H54 (cell line): ENCODE results near the gene FGF1.
A peak's percentile ranks its signal among the peaks of the same experiment; 100 is the strongest.

ENCODE experiments used
- DNase-seq: peaks from one replicate; pipeline ENCODE4 v3.0.0; 2011; ENCODE audit warnings: low spot score, mixed read lengths; ENCODE audit not compliant: insufficient read length
- FAIRE-seq: peaks from 3 replicates; lab custom pipeline; 2011; peaks lifted over from hg19 to GRCh38; lab: Jason Lieb, UNC
- POLR2A ChIP-seq: IDR thresholded peaks from 2 replicates; pipeline ENCODE4 v1.6.1; 2011; ENCODE audit warnings: low read depth, mild to moderate bottlenecking, low read length

FGF1 gene

DNA sequence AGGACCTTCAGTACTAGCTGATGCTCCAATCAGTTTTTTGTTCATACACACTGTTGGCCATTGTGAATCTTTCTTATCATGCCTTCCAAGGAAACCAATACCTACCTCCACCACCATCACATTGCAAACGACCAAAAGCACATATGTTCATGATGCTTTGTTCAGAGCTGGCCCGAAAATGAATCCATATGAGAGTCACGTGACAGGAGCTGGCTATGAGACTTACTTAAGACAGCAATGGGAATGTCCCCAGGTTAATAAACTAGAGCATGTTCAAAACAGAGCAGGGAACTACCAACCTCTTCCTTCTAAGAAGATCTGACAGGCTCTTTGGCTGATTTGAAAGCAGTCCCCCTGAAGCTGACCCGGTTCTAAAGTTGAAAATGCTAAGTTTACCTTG, 93.5 kb downstream of the FGF1 start:
- no peak for FAIRE-seq
- no peak for TF ChIP-seq POLR2A
- DNase-seq, result no peak

- no peak for TF ChIP-seq POLR2A
These were observed 95.2 kb downstream of the FGF1 start for GRCh38 chr5:142590451-142591231.

DNA sequence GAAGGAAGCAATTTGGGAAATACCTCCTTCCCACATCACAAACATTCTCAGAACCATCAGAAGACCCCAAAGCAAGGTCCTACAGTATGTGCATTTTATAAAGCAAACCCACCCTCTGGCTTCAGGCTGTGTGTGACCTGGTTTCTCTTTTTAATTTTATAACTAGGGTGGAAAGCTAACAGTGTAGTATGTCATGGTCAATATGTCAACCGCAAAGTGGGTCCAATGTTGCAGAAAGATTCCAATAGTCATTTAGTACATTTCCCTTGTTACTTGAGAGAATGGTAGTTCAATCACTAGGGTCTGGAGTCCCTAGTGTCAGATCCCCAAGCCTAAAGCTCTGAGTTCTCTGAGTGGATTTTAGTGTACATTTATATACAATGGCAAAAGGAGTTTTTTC, 96.2 kb downstream of the FGF1 start:
- DNase-seq (no peak), FAIRE-seq (no peak)
- no peak for TF ChIP-seq POLR2A

More at GRCh38 chr5:142590451-142591231, 95.2 kb downstream of the FGF1 start:
- DNase-seq, result no peak
- FAIRE-seq, result no peak

GRCh38 chr5:142587354-142587965, 98.4 kb downstream of the FGF1 start:
- DNase-seq (peak; percentile 24), FAIRE-seq (no peak)
- no peak for TF ChIP-seq POLR2A

GRCh38 chr5:142586552-142586951, 99.3 kb downstream of the FGF1 start:
- FAIRE-seq (no peak), DNase-seq (no peak)
- no peak for TF ChIP-seq POLR2A

DNA sequence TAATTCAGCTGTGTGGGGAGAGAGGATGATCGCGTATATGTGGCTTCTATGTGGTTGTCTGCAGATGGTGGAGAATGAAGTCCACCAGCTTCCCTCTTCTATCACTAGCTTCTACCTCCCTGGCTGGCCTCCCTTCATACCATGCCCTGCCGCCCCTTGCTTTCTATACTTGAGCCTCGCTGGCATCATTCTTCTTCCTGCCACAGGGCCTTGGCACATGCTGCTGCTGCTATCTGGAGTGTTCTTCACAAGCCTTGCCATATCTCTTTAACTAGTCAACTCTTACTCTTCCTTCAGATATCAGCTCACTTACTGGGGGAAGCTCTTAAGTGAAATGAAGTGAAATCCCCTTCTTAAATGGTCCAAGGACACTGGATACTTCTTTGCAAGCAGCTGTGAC, 100.4 kb downstream of the FGF1 start:
- FAIRE-seq, result no peak
- no peak for TF ChIP-seq POLR2A
- no peak for DNase-seq

- TF ChIP-seq POLR2A, result no peak
- FAIRE-seq (no peak), DNase-seq (no peak)
These were observed 101.0 kb downstream of the FGF1 start for GRCh38 chr5:142584891-142585290.

DNA sequence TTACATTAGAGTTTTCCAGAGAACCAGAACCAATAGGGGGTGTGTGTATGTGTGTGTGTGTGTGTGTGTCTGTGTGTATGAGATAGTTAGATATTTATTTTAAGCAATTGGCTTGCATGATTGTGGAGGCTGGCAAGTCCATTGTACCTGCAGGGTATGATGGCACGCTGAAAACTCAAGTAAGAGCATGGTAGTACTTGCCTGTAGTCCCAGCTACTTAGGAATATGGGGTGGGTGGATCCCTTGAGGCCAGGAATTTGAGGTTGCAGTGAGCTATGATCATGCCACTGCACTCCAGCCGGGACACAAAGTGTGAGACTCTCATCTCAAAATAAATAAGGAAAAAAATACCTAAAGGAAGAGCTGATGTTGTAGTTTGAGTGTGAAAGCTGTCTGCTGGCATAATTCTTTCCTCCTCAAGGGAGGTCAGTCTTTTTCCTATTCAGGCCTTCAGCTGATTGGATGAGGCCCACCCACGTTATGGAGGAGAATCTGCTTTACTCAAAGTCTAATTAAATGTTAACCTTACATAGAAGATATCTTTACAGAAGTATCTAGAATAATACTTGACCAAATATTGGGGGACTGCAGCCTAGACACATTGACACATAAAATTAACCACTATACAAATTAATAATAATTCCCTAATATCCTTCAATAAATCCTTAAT, 107.6 kb downstream of the FGF1 start:
- DNase-seq (no peak), FAIRE-seq (no peak)
- TF ChIP-seq POLR2A, result no peak

GRCh38 chr5:142576804-142577203, 109.1 kb downstream of the FGF1 start:
- FAIRE-seq (no peak), DNase-seq (no peak)
- no peak for TF ChIP-seq POLR2A

DNA sequence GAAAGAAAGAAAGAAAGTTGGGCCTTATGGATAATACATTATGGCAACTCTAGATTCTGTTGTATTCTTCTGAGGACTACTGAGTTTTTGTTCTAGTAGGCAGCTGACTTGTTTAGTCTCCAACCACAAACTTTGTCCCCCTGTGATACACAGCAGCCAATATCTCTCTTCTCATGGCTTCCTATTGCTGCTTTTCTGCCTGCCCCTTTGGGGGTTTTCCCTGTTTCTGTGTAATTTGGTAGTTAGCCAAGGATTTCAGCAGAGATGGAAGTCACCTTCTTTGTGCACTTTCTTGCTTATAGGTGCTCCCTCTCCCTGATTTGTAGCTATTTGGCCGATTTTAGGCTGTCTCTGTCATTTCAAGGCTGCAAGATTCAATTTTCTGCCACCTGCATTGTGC, 109.6 kb downstream of the FGF1 start:
- no peak for TF ChIP-seq POLR2A
- no peak for FAIRE-seq
- DNase-seq, result no peak

DNA sequence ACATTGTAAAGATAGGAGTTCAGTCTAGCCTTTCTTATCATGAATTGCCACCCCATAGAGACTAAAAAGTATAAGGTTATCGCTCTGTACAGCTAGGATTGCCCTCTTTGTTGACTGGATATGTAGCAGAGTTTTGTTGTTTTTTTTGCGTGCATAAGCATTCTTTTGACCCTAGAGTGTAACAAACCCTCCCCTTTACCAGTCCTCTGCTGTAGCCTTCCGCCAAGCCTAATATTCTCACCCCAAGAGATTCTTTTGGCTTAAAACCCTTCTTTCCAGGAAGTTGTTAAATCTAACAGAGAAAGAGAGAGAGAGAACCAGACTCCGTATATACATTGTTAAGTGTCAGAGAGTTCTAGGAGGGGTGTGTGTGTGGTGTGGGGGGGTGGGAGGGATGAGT, 113.9 kb downstream of the FGF1 start:
- no peak for TF ChIP-seq POLR2A
- DNase-seq (no peak), FAIRE-seq (no peak)

DNA sequence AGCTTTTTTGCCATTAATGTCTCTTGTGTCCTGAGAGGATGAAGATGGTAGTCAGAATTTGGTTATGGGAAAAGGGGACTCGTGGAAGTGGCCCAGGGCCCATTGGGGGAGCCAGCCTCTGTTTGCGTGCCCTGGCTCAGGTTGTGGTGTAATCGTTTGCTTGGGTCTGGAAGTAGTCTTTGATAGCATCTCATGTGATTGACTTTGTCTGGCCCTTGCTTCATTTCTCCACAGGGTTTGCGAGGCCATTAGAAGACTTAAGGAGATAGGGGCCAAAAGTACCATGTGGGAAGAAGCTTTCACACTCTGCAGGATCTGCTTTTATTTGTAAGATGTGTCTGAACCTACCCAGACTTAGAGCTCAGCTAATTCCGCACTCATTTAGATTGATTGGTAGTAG, 114.5 kb downstream of the FGF1 start:
- DNase-seq, result no peak
- FAIRE-seq, result no peak
- TF ChIP-seq POLR2A, result no peak

- FAIRE-seq (no peak), DNase-seq (no peak)
These were observed 116.0 kb downstream of the FGF1 start for GRCh38 chr5:142569905-142570304.

DNA sequence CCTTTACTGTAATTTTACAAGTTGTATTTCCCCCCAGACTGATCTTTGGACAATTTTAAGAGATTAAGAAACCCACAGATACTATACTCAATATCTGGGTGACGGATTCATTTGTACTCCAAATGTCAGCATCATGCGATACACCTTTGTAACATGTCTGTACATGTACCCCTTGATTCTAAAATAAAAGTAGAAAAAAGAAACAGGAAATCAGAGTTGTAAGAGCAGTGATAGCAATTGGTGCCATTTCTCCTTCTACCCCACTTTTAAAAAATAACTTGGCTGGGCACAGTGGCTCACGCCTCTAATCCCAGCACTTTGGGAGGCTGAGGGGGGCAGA, 116.9 kb downstream of the FGF1 start:
- DNase-seq (no peak), FAIRE-seq (no peak)
- TF ChIP-seq POLR2A, result no peak

More at GRCh38 chr5:142569905-142570304, 116.0 kb downstream of the FGF1 start:
- no peak for TF ChIP-seq POLR2A
